ENCODE data around the gene TMEM200A.

Gene TMEM200A

DNA sequence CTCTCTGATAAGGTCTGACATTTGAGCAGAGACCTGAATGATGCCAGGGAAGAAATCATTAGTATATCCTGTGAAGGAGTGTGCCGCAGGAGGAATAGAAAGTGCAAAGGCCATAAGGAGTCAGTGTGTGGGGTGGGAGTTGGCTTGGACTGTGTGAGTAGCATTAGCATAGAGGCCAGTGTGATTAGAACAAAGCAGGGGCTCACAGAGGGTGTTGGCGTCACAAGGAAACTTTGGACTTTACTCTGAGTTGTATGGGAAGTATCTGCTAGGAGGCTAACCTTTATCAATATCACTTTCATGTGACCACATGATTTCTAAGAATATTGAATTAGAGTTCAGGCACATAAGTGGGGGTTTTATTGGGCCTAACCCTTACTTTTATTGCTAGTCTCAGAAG is 12.1 kb downstream of the TMEM200A start:
- no peak for DNase-seq (ENCODE audit: low spot score)

DNA sequence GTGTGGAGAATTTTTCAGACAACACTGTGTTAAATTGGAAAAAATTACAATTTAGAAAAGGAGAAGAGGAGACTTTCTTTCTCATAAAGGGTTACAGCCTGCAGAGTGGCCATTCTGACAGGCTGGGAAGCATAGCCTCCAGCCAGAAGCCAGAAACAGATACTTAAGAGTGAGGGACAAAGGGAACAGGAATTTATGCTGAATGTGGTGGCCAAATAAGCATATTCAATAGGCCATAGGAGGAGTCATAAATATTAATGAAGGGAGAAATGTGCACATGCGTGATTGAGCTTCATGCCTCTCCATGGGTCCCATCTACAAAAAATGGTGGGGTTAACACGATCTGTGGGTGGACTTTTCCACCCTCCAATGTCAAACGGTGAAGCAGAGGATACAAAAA is 13.4 kb downstream of the TMEM200A start:
- DNase-seq (ENCODE audit: low spot score) = no peak

DNA sequence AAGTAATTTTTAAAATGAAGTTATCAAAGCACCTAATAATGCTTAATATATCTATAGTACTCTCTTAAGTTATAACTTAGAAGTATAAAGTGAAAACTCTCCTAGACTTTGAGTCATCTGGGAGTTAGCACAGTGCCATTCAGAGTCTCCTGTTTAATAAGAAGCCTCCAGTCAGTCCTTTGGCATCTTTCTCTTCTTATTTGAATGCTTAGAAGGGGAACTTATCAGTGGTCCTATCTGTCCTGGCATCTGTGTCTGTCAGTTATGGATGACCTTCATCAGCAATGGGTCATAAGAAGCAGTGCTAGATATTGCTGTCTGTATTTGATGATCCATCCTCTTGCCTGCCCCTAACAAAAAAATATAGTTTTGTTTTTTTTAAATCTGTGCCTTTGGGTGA is 15.2 kb downstream of the TMEM200A start:
- no peak for DNase-seq (ENCODE audit: low spot score)

DNA sequence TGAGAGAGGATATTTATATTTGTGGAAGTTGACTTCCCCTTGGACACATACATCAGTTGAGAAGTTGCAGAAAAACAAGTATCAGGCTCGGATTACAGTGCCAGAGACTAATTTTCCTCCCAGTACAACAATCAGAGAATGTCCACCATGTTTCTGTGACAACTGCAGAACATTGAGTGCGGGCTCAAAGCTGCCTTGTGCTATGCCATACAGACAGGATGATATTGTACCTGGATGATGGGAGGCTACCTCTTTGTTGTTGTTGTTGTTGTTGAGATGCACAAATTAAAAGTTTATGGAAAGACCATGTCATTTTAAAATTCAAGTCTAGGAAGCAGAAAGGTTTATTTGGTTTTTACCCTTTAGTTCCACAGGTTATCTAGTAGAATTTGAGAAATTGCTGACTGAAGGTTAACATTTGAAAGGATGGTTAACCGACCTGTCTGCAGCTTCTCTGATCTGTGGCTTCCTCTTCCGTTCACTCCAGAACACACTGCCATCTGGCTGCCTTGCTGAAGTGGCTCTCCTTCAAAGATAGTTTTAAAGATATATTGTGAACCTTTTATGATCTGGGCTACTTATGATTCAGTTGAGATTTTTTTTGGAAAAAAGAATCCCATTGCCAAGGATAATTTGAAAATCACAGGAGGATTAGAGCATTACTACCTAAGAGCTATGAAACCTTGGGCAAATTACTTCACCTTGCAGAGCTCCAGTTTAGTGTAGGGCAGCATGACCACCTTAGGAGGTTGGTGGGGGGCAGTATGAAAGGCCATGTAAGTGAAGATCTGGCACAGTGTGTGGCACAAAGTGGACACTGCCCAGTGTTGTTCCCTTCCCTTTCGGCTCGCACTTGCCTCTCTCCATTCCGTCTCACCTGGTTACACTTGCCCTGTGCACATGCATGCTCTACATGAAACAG is 15.9 kb downstream of the TMEM200A start:
- no peak for DNase-seq (ENCODE audit: low spot score)

DNA sequence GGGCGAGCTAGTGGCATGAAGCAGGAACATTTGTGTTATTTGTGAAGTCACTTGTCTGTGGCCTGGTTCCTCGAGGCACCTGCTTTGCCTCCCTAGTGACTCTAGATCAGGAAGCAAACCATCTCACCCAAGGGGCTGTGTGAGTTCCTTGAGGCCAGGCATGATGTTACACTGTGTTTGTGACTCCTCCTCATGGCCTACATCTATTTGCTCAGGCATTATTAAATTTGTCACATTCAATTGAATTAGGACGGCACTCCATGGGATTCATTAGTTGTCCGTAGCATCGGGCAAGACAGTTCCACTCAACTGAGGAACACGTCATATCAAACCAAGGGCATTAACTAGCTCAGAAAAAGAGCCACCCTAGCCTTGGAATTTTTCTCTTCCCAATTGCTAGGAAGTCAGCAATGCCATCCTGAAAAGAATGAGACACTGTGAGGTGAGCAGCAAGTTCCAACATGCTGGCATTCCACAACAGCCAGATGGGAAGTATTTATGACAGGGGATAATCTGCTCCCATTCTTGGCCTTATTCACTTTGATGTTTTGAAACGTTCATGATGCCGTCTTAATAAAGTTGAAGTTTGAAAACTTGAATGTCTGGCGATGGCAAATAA is 17.2 kb downstream of the TMEM200A start:
- DNase-seq (ENCODE audit: low spot score) = no peak

DNA sequence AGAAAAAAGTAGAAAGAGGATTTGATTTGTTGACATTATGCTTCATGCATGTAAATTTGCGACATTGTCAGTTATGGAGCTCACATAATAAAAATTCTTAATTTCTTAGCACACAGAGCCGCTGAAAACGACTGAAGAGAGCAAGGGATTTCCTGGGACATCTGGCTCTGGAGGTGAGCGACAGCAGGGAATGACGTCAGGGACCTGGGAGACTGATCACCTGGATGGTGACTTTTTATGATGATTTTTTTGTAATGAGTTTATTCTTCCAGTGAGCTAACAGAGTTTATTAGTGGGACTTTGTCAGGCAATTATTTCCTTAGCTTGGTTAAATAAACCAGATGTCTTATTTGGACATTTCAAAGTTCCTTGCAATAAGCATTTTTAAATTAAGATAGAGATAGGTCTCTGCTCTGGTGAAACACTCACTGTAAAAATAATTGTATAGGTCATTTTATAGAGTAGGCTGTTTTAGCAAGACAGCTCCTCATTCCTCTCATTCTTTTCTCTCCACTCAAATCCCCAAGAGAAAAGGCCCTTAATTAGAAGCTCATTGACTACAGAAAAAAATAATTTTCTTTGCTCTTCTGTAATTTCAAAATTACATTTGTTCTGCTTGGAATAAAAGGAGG is 19.4 kb downstream of the TMEM200A start:
- DNase-seq (ENCODE audit: low spot score) = no peak

DNA sequence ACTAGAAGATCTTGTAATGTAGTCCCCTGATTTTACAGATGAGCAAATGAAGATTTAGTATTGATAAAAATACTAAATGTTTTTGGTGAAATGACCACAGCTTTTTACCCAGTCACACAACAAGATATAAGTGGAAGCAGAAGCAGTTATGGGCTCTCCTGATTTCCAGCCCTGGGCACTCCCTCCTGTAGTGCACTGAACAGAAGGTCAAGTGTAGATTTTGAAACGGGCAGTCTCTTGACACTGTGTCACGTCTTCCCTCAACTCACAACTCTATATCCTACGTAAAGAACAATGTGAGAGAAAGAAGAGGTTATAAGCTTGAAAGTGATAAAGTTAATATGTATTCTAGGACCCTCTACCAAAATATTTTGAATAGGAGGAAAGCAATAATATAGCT is 23.3 kb downstream of the TMEM200A start:
- no peak for DNase-seq (ENCODE audit: low spot score)

DNA sequence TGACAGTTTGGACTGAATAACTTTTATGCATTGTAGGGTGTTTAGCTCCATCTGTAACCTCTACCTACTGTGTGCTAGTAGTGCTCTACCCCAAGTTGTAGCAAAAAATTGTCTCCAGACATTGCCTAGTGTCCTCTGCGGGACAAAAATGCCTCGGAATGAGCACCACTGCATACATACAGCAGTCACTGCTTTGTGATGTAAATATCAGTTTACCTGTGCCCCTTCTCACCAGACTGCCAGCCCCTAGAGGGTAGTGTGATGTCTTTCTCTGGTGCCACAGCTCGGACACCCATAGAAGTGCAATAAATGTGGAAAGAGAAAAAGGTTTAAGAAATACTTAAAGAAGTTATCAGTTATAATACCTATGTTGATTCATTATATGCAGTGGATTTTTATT is 25.1 kb downstream of the TMEM200A start:
- DNase-seq (ENCODE audit: low spot score) = no peak

DNA sequence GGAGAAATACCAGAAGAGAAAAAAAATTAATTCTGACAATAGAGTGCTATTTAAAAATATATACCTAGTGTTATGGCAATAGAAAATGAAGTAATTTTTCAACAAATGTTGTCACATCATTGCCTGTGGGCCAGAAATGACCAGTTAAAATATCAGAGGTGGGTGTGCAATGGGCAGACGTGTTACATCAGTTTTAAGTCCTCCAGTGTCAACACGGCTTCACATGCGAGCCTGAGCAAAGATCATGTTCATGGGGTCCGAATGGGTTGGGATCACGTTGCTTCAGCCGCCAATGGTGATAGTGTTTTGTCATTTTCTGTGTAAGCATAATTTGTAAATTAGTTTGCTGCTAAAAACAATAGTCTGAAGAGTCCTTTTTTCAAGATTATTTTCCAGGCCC is 27.5 kb downstream of the TMEM200A start:
- DNase-seq (ENCODE audit: low spot score) = no peak

DNA sequence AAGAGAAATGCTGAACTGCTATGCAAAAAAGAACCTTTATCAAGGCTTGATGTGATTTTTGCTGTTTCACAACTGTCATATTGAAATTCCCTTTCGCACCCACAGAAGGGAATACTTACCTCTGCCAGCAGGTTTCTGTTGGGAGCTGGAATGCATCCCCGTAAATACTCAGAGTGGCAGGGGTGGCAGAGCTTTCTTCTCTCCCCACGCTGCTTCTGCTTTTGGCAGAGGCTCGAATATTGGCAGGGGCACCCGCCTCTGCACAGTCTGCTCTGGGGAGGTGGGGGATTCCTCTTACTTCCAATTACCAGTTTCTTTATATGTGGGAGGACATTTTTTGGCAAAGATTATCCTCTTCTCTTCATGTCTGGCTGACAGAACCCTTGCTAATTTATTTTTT is 28.4 kb downstream of the TMEM200A start:
- no peak for DNase-seq (ENCODE audit: low spot score)

DNA sequence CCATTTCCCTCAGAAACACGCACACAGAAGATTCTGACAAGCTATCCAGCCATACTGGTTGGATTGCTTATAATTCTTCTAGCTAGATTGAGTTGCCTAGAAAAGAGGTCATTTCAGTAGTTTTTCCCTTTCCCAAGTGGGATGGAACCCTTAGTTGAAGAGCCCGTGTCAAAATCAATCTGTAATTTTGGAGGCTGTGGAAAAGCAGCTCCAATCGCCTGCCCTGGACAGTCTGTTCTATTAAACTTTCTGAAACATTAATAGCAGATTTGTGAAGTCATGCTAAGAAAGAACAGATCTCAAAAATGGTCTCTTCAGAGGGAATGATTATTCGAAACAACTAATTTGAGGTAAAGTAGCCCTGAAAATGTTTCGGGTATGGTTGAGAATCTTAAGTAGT is 29.3 kb downstream of the TMEM200A start:
- DNase-seq (ENCODE audit: low spot score) = no peak

DNA sequence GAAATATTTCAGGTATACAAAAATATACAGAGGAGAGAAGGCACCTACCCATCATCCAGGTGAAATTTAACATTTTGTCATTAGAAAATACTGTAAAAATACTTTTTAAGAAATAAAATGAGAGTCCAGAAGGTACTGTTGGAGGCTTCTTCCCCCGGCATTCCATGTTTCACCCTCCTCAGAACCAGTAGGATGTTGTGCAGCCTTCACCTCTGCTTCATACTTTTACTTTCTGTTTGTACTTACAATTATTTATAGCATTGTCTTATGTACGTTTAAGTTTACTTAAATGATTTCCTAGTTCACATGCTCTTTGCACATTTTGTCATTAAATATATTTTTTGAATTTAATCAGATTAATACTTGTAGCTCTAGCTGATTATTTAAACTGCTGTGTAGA is 30.9 kb downstream of the TMEM200A start:
- DNase-seq (ENCODE audit: low spot score) = no peak

DNA sequence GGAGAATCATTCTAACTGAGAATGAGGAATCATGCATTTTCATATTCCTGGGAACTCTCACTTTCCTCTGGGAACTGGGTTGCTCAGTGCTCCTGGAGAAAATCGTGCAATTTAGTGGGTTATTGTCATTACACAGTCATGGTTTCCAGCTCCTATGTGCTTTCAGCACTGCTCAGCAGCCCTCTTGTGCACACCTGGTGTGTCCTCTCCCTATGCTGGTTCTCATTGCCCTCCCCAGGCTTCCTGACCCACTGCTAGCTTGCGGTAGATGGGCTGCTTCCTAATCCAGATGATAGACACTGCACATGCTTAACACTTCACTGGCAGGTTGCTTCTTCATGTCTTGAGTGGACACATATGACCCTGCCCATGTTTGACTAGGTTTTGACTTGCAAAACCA is 39.7 kb downstream of the TMEM200A start:
- DNase-seq (ENCODE audit: low spot score) = no peak

DNA sequence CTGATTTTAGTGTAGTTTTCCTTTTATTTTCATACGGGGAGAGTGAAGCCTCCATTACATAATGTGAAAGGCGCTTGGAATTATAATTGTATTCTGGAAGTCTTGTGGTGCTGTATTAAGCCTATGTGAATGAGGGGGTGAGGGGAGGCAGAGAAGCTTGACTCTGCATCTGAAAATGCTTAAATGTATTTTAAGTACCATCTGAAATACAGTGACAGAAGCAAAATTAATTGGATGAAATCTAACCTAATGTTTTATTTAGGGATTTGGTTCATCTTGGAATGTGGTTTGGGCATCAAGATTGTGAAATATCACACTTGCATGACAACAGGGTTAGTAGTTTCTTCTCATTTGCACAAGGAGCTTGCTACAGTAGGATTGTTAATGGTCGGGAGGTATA is 41.2 kb downstream of the TMEM200A start:
- DNase-seq (ENCODE audit: low spot score) = no peak

DNA sequence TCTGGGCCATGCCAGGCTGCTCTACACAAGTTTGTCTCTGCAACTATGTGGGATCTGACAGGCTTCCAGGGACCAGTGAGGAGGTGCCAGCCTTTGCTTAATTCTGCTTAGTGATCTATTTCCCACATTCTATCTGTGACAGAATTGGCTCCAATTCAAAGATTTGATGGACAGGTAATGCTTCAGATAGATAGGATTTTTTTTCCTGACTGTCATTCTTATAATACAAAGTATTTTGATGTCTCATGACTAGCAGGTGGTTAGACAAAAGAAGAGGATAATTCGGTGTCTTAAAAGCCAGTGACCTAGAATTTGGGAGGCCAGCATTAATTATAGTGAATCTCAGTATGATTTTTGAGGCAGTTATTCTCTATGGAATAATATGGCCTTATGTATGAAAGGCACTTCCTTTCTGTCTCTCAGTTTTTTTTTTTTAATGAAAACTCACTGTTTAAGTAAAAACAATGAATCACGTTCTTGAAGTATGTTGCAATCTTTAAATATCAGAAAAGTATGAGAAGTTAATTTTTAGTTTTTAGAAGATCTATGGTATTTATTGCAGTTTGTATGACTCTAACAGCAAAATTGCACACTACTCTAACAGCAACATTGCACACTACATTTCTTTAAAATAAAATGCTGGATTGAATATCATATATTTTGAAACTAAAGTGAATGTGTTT is 43.7 kb downstream of the TMEM200A start:
- DNase-seq (ENCODE audit: low spot score) = no peak

DNA sequence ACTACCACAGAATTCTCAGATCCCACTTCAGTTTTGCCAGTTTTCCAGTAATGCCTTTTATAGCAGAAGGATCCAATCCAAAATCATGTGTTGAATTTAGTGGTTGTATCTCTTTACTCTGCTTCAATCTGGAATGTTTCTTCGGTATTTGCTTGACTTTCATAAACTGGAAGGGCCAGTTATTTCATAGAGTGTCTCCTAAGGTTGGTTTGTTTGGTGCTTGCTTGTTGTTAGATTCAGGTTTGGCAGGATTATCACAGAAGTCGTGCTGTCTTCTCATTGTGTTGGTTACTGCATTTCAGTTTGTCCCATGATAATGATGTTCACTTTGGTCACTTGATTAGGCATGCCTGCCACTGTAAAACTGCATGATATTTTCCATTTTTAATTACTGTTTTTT is 45.7 kb downstream of the TMEM200A start:
- no peak for DNase-seq (ENCODE audit: low spot score)

DNA sequence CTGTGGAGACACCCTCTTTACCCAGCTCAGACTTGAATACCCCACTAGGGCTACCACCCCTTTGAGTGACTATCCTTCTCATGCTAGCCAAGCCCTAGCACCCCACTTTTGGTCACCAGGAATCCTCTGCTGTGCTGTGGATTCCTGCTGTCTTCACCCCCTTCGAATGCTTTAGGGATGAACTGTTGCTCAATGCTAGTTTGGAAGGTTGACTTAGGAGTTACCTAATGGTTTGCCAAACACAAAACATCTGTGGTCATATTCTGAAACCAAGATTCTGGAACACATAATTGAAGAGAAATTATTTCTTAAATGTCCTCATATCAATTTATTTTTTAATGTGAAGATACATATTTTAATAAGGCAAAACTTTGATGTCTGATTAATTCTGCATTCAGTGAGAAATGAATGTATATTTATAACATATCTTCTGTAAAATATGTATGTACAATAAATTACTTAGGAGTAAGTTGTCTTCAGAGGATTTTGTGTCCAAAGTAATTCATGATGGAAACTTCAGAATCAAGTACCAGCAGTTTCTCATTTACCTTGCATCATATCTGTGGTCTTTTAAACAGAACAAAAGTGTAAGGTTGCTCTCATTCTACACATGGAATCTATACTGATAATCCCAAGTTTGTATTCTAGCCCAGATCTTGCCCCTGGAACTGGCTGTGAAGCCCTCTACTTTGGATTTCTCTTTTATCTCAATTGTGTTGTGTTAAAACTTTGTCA is 46.9 kb downstream of the TMEM200A start:
- no peak for DNase-seq (ENCODE audit: low spot score)

DNA sequence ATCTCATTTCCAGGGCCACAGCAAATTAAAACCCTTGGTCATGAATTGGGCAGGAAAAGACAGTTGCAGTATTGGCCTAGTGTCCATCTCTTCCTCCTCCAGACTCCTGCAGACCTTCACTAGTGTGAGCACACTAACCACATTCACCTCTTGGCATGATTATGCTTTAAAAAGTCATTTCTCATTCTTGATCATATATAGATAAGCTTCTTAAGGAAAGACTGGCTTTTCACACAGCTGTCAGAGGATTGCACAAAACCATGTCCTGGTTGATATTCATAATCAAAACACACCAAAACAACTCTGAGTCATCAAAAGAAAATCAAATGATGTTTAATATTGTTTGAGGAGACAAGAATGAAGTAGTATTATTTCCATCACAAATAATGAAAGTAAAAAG is 52.1 kb downstream of the TMEM200A start:
- DNase-seq (ENCODE audit: low spot score) = no peak

DNA sequence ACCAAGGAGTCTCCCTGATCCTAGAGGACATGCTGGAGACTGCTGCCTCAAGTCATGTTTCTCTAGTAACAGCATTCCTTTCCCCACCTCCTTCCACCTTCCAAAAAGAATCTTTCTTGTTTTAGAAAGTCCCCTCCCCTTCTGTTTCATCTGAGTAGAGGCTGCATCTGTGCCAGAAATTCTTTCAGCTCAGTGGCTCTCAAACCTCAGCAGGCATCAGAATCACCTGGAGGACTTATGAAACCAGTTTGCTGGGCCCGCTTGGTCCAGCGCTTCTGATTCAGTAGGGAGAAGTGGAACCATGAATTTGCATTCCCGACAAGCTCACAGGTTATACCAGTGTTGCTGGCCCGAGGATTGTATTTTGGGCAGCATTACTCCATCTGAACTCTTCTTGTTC is 55.1 kb downstream of the TMEM200A start:
- DNase-seq (ENCODE audit: low spot score) = no peak

DNA sequence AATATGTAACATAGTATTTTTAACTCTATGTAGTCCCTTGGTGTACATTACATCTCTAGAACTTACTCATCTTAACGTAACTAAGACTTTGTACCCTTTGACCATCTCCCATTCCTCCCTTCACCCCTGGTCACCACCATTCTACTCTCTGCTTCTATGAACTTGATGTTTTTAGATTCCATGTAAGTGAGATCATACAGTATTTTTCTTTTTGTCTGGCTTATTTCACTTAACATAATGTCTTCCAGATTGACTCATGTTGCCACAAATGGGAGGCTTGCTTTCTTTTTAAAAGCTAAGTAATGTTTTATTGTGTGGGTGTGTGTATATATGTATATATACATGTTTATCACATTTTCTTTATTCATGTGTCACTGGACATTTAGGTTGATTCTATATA is 55.8 kb downstream of the TMEM200A start:
- DNase-seq (ENCODE audit: low spot score) = no peak

DNA sequence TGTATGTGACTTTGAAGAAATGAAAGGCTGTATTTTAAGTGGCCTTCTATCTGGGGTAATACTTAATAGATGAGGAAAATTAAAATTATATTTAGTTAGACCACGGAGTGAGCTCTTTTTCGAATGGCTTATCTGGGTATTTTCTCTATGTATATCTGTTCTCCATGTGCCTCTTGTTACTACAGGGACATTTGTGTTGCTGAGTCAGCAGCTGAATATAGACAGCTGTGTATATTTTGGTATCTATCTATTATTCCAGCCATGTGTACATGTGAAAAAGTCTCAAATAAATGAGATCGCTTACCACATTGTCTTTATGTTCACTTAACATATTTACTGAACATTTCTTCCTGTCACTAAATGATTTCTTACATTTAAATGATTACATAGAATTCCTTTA is 57.2 kb downstream of the TMEM200A start:
- DNase-seq (ENCODE audit: low spot score) = no peak

DNA sequence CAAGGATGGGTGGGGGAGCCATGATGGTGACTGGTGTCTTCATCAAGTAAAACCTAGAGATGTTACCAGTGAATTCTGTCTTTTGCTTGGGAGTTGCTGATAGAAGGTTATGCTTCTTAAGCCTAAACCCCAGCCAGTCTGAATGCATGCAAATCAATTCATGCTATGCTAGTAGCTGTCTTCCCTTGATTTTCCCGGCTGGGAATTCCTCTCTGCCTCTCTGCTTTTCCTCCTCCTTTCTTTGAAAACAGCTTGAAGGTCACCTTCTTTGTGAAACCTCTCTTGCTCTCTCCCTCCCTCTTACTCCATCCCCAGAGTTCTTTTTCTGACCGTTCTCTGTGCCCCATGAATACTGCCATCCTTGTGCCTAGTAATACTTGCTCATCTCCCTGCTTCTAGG is 58.9 kb downstream of the TMEM200A start:
- DNase-seq (ENCODE audit: low spot score) = no peak
